K562 (cell line): Measurements from ENCODE around the gene POP7. TPM values are rescaled to one million over a fixed set of nuclear protein-coding genes. Genes with fewer than 3 reads are reported as not detected.
A peak's percentile ranks its signal among the peaks of the same experiment; 100 is the strongest.

Experiments used
- CREB1 ChIP-seq, 2 experiments: sonication (generic) in 1 of 2; formaldehyde crosslinking in 1 of 2; IDR thresholded peaks; 2 replicates each; pipeline versions ENCODE4 v1.6.1 to v1.8.0; 2012 to 2022; ENCODE audit warnings: inconsistent platforms in 1 of 2, mild to moderate bottlenecking in 1 of 2, missing genetic modification reagents in 1 of 2, moderate library complexity in 1 of 2
- ERF ChIP-seq: fragments of 450-650 bp; formaldehyde crosslinking; IDR thresholded peaks from 2 replicates; pipeline ENCODE4 v1.4.0; 2020; ENCODE audit warnings: mild to moderate bottlenecking, mixed read lengths
- NFXL1 ChIP-seq: fragments of 450-650 bp; formaldehyde crosslinking; IDR thresholded peaks from 2 replicates; pipeline ENCODE4 v1.4.0; 2021; ENCODE audit warnings: mild to moderate bottlenecking
- NRF1 ChIP-seq, 2 experiments: fragments of 450-650 bp; IDR thresholded peaks in 1 of 2; conservative IDR thresholded peaks in 1 of 2; 2 replicates each; pipeline ENCODE4 v1.6.1; 2014; ENCODE audit warnings: mild to moderate bottlenecking in 2 of 2
- THAP12 ChIP-seq: fragments of 250-450 bp; sonication (Bioruptor Pico); IDR thresholded peaks from 2 replicates; pipeline ENCODE4 v1.9.0; 2021; ENCODE audit warnings: mild to moderate bottlenecking, inconsistent platforms
- ZBTB12 ChIP-seq: fragments of 250-450 bp; sonication (Bioruptor Pico); IDR thresholded peaks from 2 replicates; pipeline ENCODE4 v1.4.0; 2020
- ZNF407 ChIP-seq: fragments of 450-650 bp; IDR thresholded peaks from 2 replicates; pipeline ENCODE4 v1.6.1; 2016; ENCODE audit warnings: low read depth
- ZNF644 ChIP-seq: fragments of 200-800 bp; sonication (Bioruptor generic); IDR thresholded peaks from 2 replicates; pipeline ENCODE4 v1.6.1; 2016; ENCODE audit warnings: low read depth, missing genetic modification characterization, missing compliant biosample characterization
- polyA plus RNA-seq, 8 experiments: library from polyadenylated mRNA; depleted of rRNA in 4 of 8; stranded (reverse) in 5 of 8; unstranded in 3 of 8; fragments of >200 nt; fragmentation: Nextera tagmentation in 2 of 8; fragmentation: Illumina TruSeq in 1 of 8; extraction: Ambion mirVana in 2 of 8; extraction: Trizol in 1 of 8; gene quantifications; 2 replicates each; pipeline versions ENCODE4 v1.2.1 to v1.2.3, GENCODE V29; 2011 to 2014; ENCODE audit warnings: inconsistent platforms in 1 of 8, missing spikeins in 1 of 8
- total RNA-seq, 7 experiments: library from RNA; depleted of rRNA in 6 of 7; stranded (reverse); fragments of >200 nt in 6 of 7; fragmentation: Illumina TruSeq in 2 of 7; extraction: Trizol in 2 of 7; gene quantifications; 2 replicates each; pipeline versions ENCODE4 v1.2.1 to v1.2.3, GENCODE V29; 2011 to 2021; ENCODE audit warnings: low replicate concordance in 1 of 7
- TF ChIP-seq, protein P1 (sequence below): fragments of 450-650 bp; IDR thresholded peaks from 2 replicates; pipeline ENCODE4 v1.6.1; 2016; ENCODE audit warnings: mild to moderate bottlenecking

Gene POP7
- total and polyA plus RNA-seq, 9 of the 15 experiments (the other 6 are each of a cell fraction or from before 2014, with no cell fraction given): 11.5 to 163 (median 68.9) TPM

DNA sequence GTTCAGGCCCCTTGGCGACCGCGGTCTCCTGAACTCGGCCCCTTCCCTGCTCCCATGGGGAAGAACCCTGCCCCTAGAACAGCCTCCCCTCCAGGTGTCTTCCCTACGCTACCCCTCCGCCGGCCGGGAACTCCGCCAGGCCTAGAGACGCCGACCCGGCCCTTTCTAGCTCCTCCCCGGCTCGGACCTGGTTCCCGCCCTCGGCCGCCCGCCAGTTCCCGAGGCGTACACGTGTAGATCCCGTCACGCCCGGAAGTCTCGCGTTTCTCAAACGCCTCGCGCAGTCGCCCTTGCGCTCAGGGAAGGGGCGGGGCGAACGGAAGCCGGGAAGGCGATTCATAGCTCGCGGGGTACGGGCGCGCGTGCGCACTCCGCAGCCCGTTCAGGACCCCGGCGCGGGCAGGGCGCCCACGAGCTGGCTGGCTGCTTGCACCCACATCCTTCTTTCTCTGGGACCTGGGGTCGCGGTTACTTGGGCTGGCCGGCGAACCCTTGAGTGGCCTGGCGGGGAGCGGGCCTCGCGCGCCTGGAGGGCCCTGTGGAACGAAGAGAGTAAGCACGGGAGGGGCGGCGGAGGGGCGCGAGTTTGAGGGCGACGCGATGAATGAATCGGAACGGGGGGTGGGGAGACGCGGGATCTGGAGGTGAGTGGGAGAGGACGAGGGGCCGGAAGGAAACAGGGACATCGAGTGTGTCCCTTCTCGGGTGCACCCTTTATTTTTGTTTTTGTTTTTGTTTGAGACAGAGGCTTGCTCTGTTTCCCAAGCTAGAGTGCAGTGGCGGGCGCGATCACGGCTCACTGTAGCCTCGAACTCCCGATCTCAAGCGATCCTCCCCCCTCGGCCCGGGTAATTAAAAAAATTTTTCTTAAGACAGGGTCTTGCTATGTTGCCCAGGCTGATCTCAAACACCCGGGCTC is at the start of gene POP7 (continued):
- TF ChIP-seq ZNF407 (peak; percentile 97), CREB1 (IDR thresholded peaks at IDR 0.05) (peak; percentile 90), CREB1 (CRISPR knock-in tag; IDR thresholded peaks at IDR 0.05) (peak; percentile 95), NFXL1 (CRISPR knock-in tag) (no peak), ZBTB12 (no peak), NRF1 (conservative IDR thresholded peaks at IDR 0.05 in 1 of 2, IDR thresholded peaks at IDR 0.05 in 1 of 2) (peak; percentile 98), THAP12 (CRISPR knock-in tag) (0 out of 2 replicates have a peak, but pooled peaks have one; percentile 49), ZNF644 (tag) (no peak), ERF (CRISPR knock-in tag) (no peak)
- TF ChIP-seq, protein P1, sequence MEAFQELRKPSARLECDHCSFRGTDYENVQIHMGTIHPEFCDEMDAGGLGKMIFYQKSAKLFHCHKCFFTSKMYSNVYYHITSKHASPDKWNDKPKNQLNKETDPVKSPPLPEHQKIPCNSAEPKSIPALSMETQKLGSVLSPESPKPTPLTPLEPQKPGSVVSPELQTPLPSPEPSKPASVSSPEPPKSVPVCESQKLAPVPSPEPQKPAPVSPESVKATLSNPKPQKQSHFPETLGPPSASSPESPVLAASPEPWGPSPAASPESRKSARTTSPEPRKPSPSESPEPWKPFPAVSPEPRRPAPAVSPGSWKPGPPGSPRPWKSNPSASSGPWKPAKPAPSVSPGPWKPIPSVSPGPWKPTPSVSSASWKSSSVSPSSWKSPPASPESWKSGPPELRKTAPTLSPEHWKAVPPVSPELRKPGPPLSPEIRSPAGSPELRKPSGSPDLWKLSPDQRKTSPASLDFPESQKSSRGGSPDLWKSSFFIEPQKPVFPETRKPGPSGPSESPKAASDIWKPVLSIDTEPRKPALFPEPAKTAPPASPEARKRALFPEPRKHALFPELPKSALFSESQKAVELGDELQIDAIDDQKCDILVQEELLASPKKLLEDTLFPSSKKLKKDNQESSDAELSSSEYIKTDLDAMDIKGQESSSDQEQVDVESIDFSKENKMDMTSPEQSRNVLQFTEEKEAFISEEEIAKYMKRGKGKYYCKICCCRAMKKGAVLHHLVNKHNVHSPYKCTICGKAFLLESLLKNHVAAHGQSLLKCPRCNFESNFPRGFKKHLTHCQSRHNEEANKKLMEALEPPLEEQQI: no peak
